Cardiac fibroblast (primary cell): Measurements from ENCODE around the gene ZNF416.

Source experiments
- DNase-seq, 2 donors: peaks; one replicate each; pipeline versions ENCODE4 v3.0.0 to v3.0.0-alpha.2; 2010; ENCODE audit warnings: low read depth in 2 of 2
- H3K4me3 ChIP-seq, 2 donors: replicated peaks in 1 of 2; 1 replicate in 1 of 2; 2 replicates in 1 of 2; pipeline ENCODE4 v1.5.1; 2011; ENCODE audit warnings: low read depth in 2 of 2, low read length in 2 of 2, mild to moderate bottlenecking in 2 of 2, moderate library complexity in 1 of 2
- TF ChIP-seq, protein P1 (sequence below): IDR thresholded peaks from one replicate; pipeline ENCODE4 v1.5.1; 2011; ENCODE audit warnings: low read depth, mild to moderate bottlenecking, low read length, inconsistent platforms

Gene ZNF416

DNA sequence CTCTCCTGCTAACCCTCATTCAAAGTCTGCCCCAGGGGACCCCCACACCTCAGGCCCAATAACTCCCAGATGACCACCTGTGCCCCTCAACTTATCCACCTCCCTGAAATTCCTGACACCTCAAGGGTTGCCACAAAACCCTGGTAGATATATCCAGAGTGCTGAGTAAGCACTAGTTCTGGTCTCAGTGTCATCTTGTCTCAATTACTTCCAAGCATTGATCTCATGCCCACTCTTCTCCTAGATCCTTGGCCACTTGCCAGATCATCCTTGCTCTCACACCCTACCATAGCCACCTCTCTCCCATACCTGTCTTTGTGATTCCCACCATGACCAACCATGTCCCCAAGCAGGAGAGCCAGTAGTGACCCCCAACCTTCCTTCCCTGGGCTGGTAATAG lies 2.0 kb downstream of the ZNF416 start:
- TF ChIP-seq, protein P1, sequence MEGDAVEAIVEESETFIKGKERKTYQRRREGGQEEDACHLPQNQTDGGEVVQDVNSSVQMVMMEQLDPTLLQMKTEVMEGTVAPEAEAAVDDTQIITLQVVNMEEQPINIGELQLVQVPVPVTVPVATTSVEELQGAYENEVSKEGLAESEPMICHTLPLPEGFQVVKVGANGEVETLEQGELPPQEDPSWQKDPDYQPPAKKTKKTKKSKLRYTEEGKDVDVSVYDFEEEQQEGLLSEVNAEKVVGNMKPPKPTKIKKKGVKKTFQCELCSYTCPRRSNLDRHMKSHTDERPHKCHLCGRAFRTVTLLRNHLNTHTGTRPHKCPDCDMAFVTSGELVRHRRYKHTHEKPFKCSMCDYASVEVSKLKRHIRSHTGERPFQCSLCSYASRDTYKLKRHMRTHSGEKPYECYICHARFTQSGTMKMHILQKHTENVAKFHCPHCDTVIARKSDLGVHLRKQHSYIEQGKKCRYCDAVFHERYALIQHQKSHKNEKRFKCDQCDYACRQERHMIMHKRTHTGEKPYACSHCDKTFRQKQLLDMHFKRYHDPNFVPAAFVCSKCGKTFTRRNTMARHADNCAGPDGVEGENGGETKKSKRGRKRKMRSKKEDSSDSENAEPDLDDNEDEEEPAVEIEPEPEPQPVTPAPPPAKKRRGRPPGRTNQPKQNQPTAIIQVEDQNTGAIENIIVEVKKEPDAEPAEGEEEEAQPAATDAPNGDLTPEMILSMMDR = no peak
- DNase-seq = no peak
- H3K4me3 ChIP-seq = no peak overlapping the region

DNA sequence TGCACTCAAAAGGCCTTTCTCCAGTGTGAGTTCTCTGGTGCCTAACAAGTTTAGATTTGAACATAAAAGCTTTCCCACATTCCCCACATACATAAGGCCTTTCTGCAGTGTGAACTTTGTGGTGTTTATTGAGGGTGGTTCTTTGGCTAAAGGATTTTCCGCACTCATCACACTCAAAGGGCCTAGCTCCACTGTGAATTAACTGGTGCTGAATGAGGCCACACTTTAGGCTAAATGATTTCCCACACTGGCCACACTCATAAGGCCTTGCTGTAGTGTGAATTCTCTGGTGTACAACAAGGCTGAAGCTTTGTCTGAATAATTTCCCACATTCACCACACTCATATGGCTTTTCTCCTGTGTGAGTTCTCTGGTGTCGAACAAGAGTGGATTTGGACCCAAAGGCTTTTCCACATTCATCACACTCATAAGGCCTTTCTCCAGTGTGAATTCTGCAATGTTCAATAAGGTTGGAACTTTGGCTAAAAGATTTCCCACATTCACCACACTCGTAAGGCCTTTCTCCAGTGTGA lies 6.2 kb downstream of the ZNF416 start:
- DNase-seq = no peak
- no peak overlapping the region for H3K4me3 ChIP-seq
- TF ChIP-seq, protein P1 = no peak

DNA sequence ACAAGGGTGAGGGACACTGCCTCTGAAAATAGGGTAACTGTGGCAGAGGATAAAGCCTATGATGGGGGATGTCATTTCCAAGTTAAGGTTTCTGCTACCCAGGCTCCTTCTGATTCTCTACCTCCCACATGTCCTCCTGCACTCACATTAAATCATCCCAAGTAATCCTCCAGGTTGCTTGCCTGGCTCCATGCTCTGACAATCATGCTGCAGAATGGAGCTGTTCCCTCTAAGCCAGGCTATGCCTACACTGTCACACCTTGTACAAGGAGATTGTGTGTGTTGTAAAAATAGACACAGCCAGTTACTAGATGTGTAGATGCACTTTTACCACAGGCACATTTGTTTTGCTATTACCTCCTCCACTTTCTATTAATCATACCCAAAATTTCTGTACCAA lies 8.0 kb downstream of the ZNF416 start:
- TF ChIP-seq, protein P1 = no peak
- no peak for DNase-seq

DNA sequence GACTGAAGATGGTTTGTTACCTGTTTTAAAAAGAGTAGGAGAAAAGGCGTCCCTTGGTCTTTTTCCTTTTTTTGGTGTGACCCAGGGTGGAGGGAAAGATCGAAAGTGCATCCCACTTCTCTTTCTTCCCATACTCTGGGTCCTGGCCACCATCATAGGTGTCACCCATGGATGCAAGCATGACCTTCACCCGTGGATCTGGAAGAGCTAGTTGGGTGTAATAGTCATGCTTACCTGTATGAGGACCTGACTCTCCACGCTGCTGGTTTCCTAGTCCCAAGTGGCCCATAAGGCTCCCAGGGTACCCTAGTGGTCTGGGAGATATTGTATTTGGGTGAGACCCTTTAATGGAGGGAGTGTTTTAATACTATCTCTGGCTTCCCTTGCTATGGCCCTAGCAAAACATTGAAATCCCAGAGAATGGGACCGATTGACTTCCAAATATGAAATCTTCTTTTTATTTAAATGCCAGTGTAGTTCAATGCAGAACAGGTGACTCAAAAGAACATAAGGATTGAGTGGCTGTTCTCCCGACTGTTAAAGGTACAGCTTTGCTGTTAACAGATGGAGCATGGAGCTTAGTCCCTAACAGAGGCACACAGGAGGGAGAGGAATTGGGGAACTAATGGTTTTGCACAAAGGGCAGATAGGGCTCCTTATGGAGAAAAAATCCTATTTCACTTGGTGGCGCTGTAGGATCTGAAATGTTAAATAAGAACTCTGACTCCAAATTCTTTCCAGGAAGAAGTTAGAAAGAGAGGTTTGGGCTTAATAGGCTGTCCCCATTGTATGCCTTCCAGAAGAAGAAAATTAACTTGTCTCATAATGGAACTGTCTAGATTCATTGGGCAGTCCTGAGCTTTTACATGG lies 12.1 kb downstream of the ZNF416 start:
- H3K4me3 ChIP-seq = no peak overlapping the region
- TF ChIP-seq, protein P1 = no peak
- DNase-seq = peak; percentile 49 to 56

More for the DNA sequence above, 8.0 kb downstream of the ZNF416 start:
- no peak overlapping the region for H3K4me3 ChIP-seq

DNA sequence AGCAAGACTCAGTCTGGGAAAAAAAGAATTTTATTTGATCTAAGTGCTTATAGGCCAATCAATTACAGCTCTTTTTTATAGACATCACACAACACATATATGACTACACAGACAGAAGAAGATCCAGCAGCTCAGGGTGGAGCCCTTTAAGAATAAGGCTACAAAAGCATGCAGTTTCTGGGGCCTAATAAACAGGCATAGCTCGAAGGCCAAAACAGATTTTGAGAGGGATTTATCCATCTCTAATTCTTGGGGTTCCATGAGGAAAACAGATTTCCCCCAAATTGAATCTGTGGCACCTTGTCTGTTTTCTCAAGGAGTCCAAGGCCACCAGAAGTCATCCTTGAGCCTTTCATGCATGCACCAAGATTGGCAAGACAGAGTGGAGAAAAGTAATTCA lies 15.2 kb downstream of the ZNF416 start:
- TF ChIP-seq, protein P1 = no peak
- no peak for DNase-seq
- H3K4me3 ChIP-seq = no peak overlapping the region

DNA sequence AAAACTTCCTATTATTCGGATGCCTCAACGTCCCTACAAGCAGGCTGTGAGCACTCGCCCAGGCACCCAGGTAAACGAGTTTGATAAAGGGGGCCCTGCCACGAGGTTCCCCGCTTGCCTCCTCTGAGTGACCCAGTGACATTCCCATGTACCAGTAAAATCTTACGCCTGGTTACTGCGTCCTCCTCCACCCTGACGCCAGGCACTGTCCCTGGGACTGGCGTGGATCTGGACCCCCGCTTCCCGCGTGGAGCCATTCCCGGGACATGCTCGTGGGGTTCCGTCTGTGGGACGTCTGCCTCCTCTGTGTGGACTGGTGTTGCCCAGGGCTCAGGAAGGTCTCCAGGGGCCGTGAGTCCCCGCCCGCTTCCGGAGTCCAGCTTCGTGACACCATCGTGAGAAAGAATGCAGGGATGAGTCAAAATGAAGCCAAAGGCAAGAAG lies 18.6 kb downstream of the ZNF416 start:
- TF ChIP-seq, protein P1 = no peak
- H3K4me3 ChIP-seq = peak overlapping the region; percentile 98 to 99
- DNase-seq = peak; percentile 63 to 93
